ENCODE data around the gene DECR2.
A peak's percentile ranks its signal among the peaks of the same experiment; 100 is the strongest.
"Not testable (repeated sequence)": the region's sequence is repeated elsewhere in the genome, so short reads cannot be mapped to it uniquely, and the experiment has no call there.

The DECR2 gene

GRCh38 chr16:401468-402348, at the start of gene DECR2:
DECR2 (plus strand) TSS chr16:401885; CDS start chr16:401964, 79 bp downstream.
- DNase-seq (ENCODE audit: low read depth in 3 of 3) = peak; percentile 98 to 99 (median 98)

- peak; percentile 100 for DNase-seq (ENCODE audit: low read depth in 3 of 3)
These were observed 48.9 kb upstream of the DECR2 start, which contains the start of gene AXIN1 for GRCh38 chr16:352547-353403. AXIN1 (minus strand) TSS chr16:352723; CDS start chr16:347025, 5,698 bp downstream.

- no peak for DNase-seq (ENCODE audit: low read depth in 3 of 3)
These were observed 48.0 kb upstream of the DECR2 start for GRCh38 chr16:353404-354290.

GRCh38 chr16:354291-354881, 47.3 kb upstream of the DECR2 start:
- DNase-seq (ENCODE audit: low read depth in 3 of 3) = no peak

GRCh38 chr16:354971-355461, 46.7 kb upstream of the DECR2 start:
- no peak for DNase-seq (ENCODE audit: low read depth in 3 of 3)

- DNase-seq (ENCODE audit: low read depth in 3 of 3) = no peak
These were observed 44.9 kb upstream of the DECR2 start for GRCh38 chr16:356741-357140.

- no peak for DNase-seq (ENCODE audit: low read depth in 3 of 3)
These were observed 42.5 kb upstream of the DECR2 start for GRCh38 chr16:359067-359763.

- no peak for DNase-seq (ENCODE audit: low read depth in 3 of 3)
These were observed 41.6 kb upstream of the DECR2 start for GRCh38 chr16:359871-360697.

- DNase-seq (ENCODE audit: low read depth in 3 of 3) = no peak
These were observed 40.9 kb upstream of the DECR2 start for GRCh38 chr16:360698-361336.

GRCh38 chr16:361341-361871, 40.3 kb upstream of the DECR2 start:
- DNase-seq (ENCODE audit: low read depth in 3 of 3) = no peak

- DNase-seq (ENCODE audit: low read depth in 3 of 3) = peak; percentile 46 to 73 (median 64)
These were observed 39.6 kb upstream of the DECR2 start for GRCh38 chr16:361872-362701.

- DNase-seq (ENCODE audit: low read depth in 3 of 3) = not testable (repeated sequence)
These were observed 39.0 kb upstream of the DECR2 start for GRCh38 chr16:362702-362999.

GRCh38 chr16:363110-363765, 38.4 kb upstream of the DECR2 start:
- no peak for DNase-seq (ENCODE audit: low read depth in 3 of 3)

- DNase-seq (ENCODE audit: low read depth in 3 of 3) = no peak
These were observed 37.8 kb upstream of the DECR2 start for GRCh38 chr16:363766-364490.

GRCh38 chr16:364595-365491, 36.8 kb upstream of the DECR2 start:
- no peak for DNase-seq (ENCODE audit: low read depth in 3 of 3)

- no peak for DNase-seq (ENCODE audit: low read depth in 3 of 3)
These were observed 35.2 kb upstream of the DECR2 start for GRCh38 chr16:366476-366875.

Data from stimulated activated CD4-positive, alpha-beta T cell treated with anti-CD3 and anti-CD28 coated beads, TNF-alpha, amount 100 ng/mL, for 24 hours (primary cell).